KOPT-K1 (cell line): Measurements from ENCODE around the gene MPST.

Source experiments
- H3K27ac ChIP-seq: fragments of 200-600 bp; sonication (generic); 2 replicates; pipeline ENCODE4 v1.5.1; 2016; ENCODE audit warnings: antibody characterized with exemption, mild to moderate bottlenecking, low read depth, low read length; ENCODE audit not compliant: poor library complexity, severe bottlenecking
- H3K36me3 ChIP-seq: fragments of 200-600 bp; sonication (generic); 2 replicates; pipeline ENCODE4 v1.5.1; 2017; ENCODE audit warnings: antibody characterized with exemption, mild to moderate bottlenecking, low read length, moderate library complexity; ENCODE audit not compliant: insufficient read depth
- H3K9me3 ChIP-seq: fragments of 200-600 bp; sonication (generic); 2 replicates; pipeline ENCODE4 v1.5.1; 2017; ENCODE audit warnings: antibody characterized with exemption, low read length, mild to moderate bottlenecking; ENCODE audit not compliant: insufficient read depth, poor library complexity, severe bottlenecking

The MPST gene

GRCh38 chr22:37044634-37045625 is 25.4 kb downstream of the MPST start:
- Histone ChIP-seq H3K36me3 (no peaks in the 10 kb centered on the region), H3K9me3 (no peaks in the 10 kb centered on the region), H3K27ac (no peak overlapping the region)

- no peaks in the 10 kb centered on the region for H3K36me3 ChIP-seq
- no peak overlapping the region for H3K27ac ChIP-seq
- no peaks in the 10 kb centered on the region for H3K9me3 ChIP-seq
Measured at GRCh38 chr22:37045958-37046357, 26.4 kb downstream of the MPST start.

DNA sequence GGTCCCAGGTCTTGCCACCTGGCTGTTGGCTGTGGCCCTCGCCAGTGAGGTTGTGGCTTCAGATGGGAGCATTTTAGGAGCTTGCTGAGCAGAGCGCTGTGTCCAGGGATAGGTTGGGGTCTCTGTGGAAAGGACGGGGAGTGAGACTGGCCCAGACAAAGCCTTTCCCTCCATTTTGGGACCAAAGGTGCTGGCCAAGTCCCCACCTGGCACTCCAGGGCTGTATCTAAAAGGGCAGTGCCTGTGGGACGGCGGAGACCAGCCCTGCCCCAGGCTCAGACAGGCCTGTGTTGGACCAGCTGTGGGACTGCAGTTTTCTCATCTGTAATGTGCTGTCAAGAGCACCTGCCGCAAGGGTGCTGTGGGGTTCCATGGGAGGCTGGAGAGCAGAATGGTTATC is 27.0 kb downstream of the MPST start:
- Histone ChIP-seq H3K27ac (no peak overlapping the region), H3K9me3 (no peaks in the 10 kb centered on the region), H3K36me3 (no peaks in the 10 kb centered on the region)

DNA sequence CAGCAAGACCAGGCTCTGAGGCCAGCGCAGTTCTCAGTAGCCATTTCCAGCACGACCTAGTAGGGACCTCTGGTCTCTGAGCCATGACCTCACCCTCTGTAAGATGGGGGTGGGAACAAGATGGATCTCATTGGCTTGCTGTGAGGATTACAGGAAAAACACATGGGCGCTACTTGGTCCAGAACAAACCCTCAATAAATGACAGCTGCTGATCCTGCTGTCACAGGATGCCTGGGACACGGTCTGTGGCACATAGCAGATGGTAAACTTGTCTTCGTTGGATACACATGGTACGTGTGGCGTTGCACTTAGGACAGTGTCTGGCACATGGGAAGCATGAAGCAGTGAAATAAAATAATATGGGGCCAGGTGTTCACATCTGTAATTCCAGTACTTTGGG is 27.5 kb downstream of the MPST start:
- Histone ChIP-seq H3K27ac (no peak overlapping the region), H3K36me3 (no peaks in the 10 kb centered on the region), H3K9me3 (no peaks in the 10 kb centered on the region)

- no peaks in the 10 kb centered on the region for H3K36me3 ChIP-seq
- no peaks in the 10 kb centered on the region for H3K9me3 ChIP-seq
- H3K27ac ChIP-seq = no peak overlapping the region
Measured at GRCh38 chr22:37048133-37048532, 28.6 kb downstream of the MPST start.

GRCh38 chr22:37049224-37049623 is 29.7 kb downstream of the MPST start:
- Histone ChIP-seq H3K9me3 (no peaks in the 10 kb centered on the region), H3K36me3 (no peaks in the 10 kb centered on the region), H3K27ac (no peak overlapping the region)

DNA sequence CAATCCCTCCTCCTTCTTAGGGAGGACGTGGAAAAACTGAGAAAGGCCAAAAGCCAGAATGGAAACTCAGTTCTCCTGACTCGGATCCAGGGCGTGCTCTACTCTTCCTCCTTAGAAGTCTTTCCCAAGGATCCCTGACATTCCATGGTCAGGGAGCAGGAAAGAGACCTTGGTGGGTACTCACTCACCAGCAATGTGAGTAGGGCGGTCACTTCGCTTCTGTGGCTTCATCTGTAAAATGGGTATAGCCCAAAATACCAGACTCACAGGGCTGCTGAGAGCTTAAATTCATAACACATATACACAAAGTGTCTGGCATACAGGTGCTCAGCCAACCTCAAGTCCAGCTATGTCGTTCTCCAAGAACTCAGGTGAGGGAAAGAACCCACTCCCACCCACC is 31.4 kb downstream of the MPST start:
- H3K9me3 ChIP-seq = no peaks in the 10 kb centered on the region
- H3K36me3 ChIP-seq = no peaks in the 10 kb centered on the region
- no peak overlapping the region for H3K27ac ChIP-seq

DNA sequence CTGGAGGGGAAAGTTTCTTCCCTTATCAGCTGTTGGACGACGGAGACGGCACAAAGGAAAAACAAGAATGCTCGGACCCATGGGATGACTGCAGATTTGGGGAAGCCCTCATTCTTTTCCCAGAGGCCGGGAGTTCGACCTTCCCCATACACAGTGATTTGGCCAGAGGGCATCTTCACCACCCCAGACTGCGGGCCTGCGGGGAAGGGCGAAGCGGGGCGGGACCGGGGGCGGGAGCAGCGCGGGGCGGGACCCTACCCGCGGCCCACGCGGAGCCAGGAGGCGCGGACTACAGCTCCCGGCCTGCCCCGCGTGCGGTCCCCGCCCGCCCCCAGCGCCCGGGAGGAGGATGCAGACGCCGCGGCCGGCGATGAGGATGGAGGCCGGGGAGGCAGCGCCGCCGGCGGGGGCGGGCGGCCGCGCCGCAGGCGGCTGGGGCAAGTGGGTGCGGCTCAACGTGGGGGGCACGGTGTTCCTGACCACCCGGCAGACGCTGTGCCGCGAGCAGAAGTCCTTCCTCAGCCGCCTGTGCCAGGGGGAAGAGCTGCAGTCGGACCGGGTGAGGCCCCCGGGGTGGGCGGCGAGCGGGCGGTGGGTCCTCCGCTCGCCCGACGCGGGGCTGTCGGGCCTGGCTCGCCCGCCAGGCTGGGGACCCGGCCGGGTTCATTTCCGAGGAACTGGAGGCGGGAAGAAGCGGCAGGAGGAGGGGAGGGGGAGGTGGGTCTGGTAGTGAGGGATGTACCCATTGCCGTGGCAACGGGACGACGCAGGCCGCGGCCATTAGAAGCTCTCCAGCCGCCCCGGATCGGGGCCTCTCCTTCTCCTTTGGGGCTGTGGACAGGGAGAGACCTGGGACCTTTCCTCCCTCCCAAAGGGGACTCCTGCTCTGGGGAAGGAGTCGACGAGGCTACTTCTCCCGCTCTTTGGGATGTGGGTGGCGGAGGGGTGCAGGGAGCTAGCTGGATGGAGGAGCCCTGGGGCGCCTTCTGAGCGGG is 32.1 kb downstream of the MPST start, which contains the start of gene KCTD17:
Gene KCTD17, plus strand, starts transcription at position 352 of the 995 bp plus-strand sequence. Its CDS starts 19 bp downstream, at position 371.
- no peaks in the 10 kb centered on the region for H3K36me3 ChIP-seq
- H3K9me3 ChIP-seq = no peaks in the 10 kb centered on the region
- H3K27ac ChIP-seq = peak within 1 kb of the TSS; percentile 54

DNA sequence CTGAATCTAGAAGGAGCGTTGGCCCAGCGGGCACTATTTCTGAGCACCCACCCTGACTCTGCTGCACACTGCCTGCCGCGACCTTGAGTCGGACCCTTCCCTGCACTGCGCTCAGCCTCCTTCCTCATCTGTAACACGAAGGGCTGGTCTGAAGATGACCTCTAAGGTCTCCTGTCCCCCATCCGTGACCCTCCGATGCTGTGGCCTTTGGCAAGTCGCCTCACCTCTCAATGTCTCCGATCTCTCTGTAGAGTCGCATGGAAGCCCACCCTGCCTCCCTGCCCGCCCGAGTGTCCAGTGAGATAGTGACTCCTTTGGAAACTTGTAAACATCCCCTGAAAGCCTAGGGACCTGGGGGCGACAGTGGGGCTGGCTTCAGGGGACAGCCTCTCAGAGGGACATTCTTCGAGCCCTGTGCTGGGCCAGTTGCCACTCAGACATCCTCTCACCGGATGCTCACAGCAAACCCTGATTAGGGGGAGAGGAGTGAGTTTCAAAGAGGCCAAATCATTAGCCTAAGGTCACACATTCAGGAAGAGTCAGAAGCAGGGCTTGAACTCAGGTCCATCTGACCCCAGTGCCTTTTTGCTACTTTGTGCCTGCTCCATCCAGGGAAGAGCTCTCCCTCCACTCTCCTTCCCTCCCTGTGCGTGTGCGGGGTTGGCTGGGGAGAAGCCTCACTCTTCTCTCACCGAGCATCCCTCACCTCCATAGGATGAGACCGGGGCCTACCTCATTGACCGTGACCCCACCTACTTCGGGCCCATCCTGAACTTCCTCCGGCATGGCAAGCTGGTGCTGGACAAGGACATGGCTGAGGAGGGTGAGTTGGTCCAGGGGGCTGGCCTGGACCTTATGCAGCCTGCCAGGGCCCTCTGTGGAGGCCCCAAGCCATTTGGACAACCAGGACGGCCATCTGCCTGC is 33.1 kb downstream of the MPST start:
- H3K9me3 ChIP-seq = no peaks in the 10 kb centered on the region
- H3K27ac ChIP-seq = no peak overlapping the region
- H3K36me3 ChIP-seq = no peaks in the 10 kb centered on the region; the same call in 1 of the 2 replicates

DNA sequence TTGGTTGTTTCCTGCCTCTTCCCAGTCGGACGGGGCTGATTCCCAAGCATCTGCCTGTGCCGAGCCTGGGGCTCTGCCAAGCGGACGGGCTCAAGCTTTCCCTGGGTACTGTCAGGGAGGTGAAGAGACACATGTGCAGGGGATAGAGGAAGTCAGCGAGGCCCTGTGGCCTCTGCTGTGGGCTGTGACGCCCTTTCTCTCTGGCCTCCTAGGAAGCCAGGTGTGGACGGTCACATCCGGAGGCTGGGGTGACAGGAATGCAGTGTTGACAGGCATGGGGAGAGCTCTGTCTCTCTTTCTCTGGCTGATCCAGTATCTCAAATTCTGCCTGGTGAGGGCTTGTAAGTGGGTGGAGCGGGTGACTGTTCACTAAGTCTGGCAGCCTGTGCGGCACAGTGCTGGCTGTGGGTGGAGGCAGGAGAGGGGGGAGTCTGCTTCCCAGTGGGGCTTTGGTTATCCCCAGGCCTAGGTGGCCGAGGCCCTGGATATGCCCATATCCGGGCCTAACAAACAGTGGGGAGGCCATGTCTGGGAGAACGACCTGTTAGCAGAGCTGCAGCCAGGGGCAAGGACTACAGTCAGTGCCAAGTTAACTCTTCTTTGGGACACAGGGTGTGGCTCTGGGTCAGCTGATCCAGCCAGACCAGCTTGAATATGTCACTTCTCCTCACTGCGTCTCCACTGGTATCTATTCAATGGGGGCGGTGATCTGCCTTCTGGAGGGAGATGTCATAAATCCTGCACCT is 33.9 kb downstream of the MPST start:
- H3K9me3 ChIP-seq = no peaks in the 10 kb centered on the region
- H3K36me3 ChIP-seq = peaks cover 2% of the 10 kb centered on the region; the same call in 1 of the 2 replicates
- H3K27ac ChIP-seq = no peak overlapping the region

GRCh38 chr22:37054056-37054395 is 34.5 kb downstream of the MPST start:
- H3K36me3 ChIP-seq = peaks cover 4% of the 10 kb centered on the region; the same call in 1 of the 2 replicates
- H3K9me3 ChIP-seq = no peaks in the 10 kb centered on the region
- no peak overlapping the region for H3K27ac ChIP-seq

DNA sequence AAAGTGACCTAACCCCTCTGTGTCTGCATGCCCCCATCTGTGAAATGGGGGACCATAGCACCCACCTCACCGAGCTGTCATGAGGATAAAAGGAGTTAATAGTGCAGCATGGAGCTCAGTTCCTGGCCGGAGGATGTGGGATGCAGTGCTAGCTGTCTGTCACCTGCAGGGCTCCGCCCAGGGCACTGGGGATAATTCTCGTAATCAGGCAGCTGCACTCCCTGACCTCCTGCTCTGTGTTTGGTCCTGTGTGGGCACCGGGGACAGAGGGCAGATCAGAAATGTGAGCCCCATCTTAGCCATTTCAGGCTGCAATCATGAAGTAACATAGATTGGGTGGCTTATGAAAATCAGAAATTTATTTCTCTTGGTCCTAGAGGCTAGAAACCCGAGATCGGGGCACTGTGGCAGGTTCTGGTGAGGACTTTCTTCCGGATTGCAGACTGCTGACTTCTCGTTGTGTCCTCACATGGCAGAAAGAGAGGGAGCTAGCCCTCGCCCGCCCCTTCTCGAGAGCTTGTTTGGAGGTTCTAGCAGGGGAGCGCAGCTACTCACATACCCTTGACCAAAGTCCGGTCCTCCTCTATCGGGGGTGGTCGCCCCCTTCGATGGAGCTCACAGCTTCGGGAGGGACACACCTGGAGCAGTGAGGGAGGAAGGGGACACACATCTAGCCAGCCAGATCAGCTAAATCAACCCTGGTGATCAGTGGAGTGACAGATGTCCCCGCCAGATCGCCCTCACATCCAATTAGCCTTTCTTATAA is 35.2 kb downstream of the MPST start:
- H3K9me3 ChIP-seq = no peaks in the 10 kb centered on the region
- peaks cover 4% of the 10 kb centered on the region; the same call in 1 of the 2 replicates for H3K36me3 ChIP-seq
- H3K27ac ChIP-seq = no peak overlapping the region

GRCh38 chr22:37056246-37056645 is 36.7 kb downstream of the MPST start:
- Histone ChIP-seq H3K27ac (no peak overlapping the region), H3K36me3 (peaks cover 4% of the 10 kb centered on the region; the same call in 1 of the 2 replicates), H3K9me3 (no peaks in the 10 kb centered on the region)
